T-helper 1 cell treated with Interleukin-12 subunit alpha and Interleukin-12 subunit beta and Interleukin-4 antibody, amounts not matched to agents 30 ng/mL and 1 ng/mL, for 36 hours (primary cell): Measurements from ENCODE around the gene RARB. TPM values are rescaled to one million over a fixed set of nuclear protein-coding genes. Genes with fewer than 3 reads are reported as not detected.

Source experiments
- intact Hi-C: fragments of 100-400 bp; cut with micrococcal nuclease; formaldehyde crosslinking; loops from one replicate; pipeline ENCODE4 v1.15.1; 2024
- total RNA-seq: library from RNA; stranded (reverse); gene quantifications from 2 replicates; pipeline ENCODE4 v1.2.3, GENCODE V29; 2022

The RARB gene
- total RNA-seq, 1 donor from 2014 or later = not detected

- intact Hi-C loops = no loop called here
Observed at GRCh38 chr3:25574172-25574765, 146.2 kb downstream of the RARB start.

- intact Hi-C loops = no loop called here
Observed at GRCh38 chr3:25575001-25575400, 146.9 kb downstream of the RARB start.

GRCh38 chr3:25576146-25576545, 148.1 kb downstream of the RARB start:
- intact Hi-C loops = no loop called here

- intact Hi-C loops = no loop called here
Observed at GRCh38 chr3:25576831-25577454, 148.9 kb downstream of the RARB start.

- intact Hi-C loops = no loop called here
Observed at GRCh38 chr3:25578059-25578458, 150.0 kb downstream of the RARB start.

- intact Hi-C loops = no loop called here
Observed at GRCh38 chr3:25580534-25580933, 152.5 kb downstream of the RARB start.

DNA sequence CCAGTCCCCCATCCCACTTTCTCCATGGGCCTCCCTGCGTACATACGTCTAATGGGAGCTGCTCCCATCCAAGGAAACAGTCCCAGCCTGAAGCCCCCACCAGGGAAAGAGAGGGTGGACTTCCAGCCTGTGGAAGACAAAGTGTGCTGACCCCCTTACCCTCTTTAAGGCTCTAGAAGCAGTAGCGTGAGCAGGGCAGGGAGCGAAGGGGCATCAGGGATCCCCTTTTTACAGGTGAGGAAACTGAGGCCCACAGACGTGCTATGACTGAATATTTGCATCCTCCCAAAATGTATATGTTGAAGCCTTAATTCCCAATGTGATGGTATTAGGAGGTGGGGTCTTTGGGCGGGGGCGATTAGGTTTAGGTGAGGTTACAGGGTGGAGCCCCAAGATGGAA, 153.3 kb downstream of the RARB start:
- intact Hi-C loops = no loop called here

- intact Hi-C loops = no loop called here
Observed at GRCh38 chr3:25581823-25582222, 153.8 kb downstream of the RARB start.

DNA sequence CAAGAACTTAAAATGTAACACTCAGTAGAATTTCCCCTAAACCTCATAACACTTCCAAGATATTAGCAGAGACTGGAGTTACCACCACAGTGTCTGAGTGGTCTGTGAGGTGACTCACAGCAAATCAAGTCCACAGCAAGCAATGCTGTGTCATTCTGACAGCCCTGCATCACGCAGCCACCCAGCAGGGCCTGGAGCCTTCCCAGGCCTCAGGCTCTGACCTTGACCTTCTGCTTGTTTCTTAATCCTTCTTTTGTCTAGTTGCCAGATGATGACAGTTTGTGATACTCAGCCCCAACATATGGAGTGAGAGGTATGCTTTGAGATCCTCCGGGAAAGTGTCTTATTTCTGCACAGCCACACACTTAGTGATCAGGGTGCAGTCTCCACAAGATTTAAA, 154.2 kb downstream of the RARB start:
- intact Hi-C loops = no loop called here

DNA sequence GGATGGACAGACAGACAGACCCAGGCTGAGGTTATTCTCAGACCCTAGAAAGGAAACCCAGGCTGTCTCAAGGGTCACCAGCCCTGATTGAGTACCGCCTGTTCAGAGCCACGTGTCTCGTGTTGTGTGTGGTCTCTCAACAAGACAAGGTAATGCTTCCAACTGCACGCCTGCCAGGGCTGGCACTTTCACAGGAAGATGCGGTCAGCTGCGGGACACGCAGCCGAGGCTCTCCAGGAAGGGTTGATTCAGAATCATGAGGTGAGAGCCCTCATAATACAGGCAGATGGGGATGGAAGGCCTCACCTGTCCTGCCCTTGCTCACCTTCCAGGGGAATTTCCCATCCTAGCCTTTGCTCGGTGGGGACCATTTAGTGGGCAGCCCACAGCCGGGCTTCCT, 155.3 kb downstream of the RARB start:
- intact Hi-C loops = no loop called here

DNA sequence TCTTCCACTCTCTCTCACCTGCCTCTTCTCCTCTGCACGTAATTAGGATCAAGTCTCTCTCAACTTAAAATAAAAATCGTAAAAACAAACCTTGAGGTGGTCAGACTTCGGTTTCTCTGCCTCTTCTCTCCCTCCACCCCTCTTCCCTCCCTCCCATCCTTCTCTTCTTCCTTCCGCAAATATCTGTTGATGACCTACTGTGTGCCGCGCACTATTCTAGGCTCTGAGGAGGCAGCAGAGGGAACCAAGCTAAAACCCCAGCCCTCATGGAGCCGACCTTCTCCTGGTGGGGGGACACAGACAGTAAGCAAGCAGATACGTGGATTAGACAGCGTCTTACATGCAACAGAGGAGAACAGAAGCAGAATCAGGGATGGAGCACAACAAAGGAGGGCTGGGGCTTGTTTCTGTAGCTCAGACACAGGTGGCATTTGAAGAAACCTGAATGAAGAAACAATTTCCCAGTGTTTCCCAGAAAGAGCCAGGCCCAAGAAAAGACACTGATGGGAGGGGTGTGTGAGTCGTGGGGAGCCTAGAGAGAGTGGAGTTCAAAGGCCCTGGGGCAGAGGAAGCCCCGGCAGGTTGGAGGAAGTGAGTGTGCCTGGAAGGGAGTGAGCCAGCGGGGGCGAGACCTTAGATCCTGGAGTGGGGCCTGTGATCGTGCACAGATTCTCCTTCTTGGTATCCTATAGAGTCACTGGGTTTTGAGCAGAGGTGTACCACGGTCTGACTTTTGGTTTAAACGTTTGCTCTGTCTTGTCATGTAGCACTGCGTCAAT, 156.1 kb downstream of the RARB start:
- intact Hi-C loops = no loop called here

GRCh38 chr3:25585361-25586166, 157.5 kb downstream of the RARB start:
- intact Hi-C loops = no loop called here

GRCh38 chr3:25586167-25586505, 158.1 kb downstream of the RARB start:
- intact Hi-C loops = no loop called here

DNA sequence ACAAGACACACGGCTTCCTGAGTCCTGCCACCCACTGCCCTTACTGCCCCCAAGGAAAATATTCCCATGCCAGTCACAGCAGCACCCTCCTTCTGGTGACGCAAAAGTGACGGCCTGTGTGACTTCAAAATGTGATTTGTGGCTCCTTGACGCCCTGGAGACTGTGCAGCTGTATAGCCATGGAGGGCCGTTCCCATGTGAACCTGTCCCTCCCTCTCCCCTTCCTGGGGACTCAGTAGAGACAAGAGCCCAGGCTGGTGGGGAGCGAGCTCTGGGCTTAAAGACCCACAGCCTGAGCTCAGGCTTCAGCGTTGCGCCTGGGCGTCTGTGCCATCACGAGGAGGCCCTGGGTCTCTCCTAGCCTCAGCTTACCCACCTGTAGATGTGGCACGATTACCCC, 158.5 kb downstream of the RARB start:
- intact Hi-C loops = no loop called here

- intact Hi-C loops = no loop called here
Observed at GRCh38 chr3:25587094-25587493, 159.0 kb downstream of the RARB start.

- intact Hi-C loops = no loop called here
Observed at GRCh38 chr3:25587526-25587925, 159.5 kb downstream of the RARB start.

GRCh38 chr3:25587975-25588374, 159.9 kb downstream of the RARB start:
- intact Hi-C loops = no loop called here

DNA sequence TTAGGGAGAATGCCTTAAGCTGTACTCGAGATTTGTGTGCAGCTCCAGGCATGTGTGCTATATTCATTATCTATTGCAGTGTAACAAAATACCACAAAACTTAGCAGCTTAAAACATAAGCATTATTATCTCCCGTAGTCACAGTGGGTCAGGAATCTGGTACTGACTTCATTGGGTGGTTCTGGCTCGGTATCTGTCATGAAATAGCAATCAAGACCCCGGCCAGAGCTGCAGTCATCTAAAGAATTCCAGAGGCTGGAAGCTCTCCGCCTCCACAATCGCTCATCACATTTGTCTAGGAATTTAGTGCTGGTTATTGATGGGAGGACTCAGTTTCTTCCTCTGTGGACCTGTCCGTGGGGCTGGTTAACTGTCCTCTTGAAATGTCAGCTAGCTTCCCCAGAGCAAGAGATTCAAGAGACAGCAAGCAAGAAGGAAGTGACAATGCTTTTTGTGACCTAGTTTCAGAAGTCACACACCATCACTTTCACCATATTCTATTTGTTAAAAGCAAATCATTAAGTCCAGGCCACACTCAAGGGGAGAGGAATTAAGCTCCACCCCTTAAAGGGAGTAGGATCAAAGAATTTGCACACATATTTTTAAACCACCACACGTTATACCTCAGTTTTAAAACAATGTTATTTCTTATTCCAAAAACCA, 160.5 kb downstream of the RARB start:
- intact Hi-C loops = no loop called here

GRCh38 chr3:25589104-25589782, 161.2 kb downstream of the RARB start:
- intact Hi-C loops = no loop called here

- intact Hi-C loops = loop anchor here (5.0 kb wide), 1 partner anchor 1588 kb away; no protein-coding TSS in a partner anchor
Observed at GRCh38 chr3:25589783-25590258, 161.8 kb downstream of the RARB start.
